Left kidney (tissue), 2 donors: ENCODE data around the gene TCHP. TPM values are rescaled to one million over a fixed set of nuclear protein-coding genes. Genes with fewer than 3 reads are reported as not detected.
A peak's percentile ranks its signal among the peaks of the same experiment; 100 is the strongest.
"Not testable (repeated sequence)": the region's sequence is repeated elsewhere in the genome, so short reads cannot be mapped to it uniquely, and the experiment has no call there.

Experiments
- DNase-seq: peaks from one replicate; pipeline ENCODE4 v3.0.0-alpha.2; 2013
- polyA plus RNA-seq: library from polyadenylated mRNA; unstranded; fragments of 120-200 nt; gene quantifications from one replicate; pipeline ENCODE4 v1.2.1, GENCODE V29; 2013; ENCODE audit not compliant: insufficient read length

Gene TCHP
- polyA plus RNA-seq, 1 donor = 32.3 TPM

DNA sequence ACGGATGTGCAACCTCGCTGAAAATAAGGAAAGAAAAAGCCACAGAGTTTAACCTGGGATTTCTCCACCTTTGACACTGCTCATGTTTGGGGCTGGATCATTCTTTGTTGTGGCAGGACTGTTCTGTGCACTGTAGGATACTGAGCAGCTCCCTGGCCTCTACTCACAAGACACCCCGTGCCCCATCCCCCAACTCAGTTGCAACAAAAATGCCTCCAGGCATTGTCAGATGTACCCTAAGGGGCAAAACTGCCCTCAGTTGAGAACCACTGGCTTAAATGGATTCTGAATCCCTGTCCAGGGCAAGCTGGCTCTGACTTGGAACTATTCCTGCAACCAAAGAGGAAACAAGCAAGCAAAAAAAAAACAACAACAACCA lies 21.8 kb upstream of the TCHP start:
- no peak for DNase-seq

GRCh38 chr12:109878749-109879148 lies 21.3 kb upstream of the TCHP start:
- no peak for DNase-seq

DNA sequence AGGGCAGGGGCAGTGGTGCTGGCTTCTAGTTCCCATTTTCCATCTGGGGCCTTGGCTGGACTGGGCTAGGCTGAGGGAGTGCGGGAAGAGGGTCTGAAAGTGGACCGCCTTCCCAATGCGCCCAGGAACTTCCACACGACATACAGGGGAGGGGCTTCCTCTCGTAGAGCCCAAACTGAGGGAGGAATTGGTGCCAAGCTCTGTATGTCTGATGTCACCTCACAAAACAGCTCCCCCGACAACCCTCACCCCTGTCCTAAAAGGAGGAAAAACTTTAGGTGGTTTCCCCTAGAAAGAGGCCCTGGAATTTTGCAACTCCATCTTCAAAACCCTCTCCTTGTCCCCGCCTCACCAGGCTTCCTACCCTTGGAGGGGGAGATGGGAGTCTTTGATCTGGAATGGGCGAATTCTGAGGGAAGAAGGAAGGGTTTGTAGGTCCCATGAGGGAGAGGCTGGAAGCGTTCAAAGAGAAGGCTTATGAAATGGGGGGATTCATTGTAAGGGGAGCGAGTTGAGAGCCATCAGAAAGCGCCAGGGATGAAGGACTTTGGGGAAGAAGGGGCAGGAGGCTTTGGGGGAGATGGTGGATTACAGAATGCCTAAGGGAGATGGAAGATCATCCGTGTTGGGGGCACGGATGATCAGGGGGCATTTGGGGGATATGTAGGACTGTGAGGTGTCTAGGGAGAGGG lies 20.6 kb upstream of the TCHP start:
- no peak for DNase-seq

- peak; percentile 87 for DNase-seq
These were observed 19.8 kb upstream of the TCHP start, which contains the start of gene GLTP for GRCh38 chr12:109880043-109880931. GLTP (minus strand) TSS chr12:109880541; CDS start chr12:109880374, 167 bp downstream.

DNA sequence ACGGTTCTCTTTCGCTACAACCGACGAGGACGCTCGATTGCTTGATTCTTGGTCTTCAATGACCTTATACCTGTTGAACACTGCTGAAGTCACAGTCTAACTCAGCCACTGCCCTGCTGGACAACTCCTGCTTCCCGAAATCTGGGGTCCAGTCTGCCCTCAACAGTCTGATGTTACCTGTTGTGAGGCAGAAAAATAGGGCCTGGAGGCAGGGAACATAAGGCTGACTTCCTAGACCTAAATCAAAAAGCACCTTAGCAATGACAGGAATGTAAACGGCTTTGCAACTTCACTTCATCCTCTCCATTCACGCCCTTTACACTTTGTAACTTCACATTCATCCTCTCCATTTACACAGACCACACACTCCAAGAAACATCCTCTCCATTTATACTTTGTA lies 19.1 kb upstream of the TCHP start:
- DNase-seq = no peak

- DNase-seq = no peak
These were observed 18.3 kb upstream of the TCHP start for GRCh38 chr12:109881752-109882151.

GRCh38 chr12:109883461-109883860 lies 16.6 kb upstream of the TCHP start:
- no peak for DNase-seq

DNA sequence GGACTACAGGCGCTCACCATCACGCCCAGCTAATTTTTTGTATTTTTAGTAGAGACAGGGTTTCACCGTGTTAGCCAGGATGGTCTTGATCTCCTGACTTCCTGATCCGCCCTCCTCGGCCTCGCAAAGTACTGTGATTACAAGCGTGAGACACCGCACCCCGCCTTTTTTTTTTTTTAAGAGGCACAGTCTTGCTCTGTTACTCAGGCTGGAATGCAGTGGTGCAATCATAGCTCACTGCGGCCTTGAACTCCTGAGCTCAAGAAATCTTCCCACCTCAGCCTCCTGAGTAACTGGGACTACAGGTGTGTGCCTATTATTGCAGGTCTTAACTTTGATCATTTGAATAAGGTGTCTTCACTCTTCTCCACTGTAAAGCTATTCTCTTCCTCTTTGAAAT lies 14.5 kb upstream of the TCHP start:
- DNase-seq = no peak

- DNase-seq = no peak
These were observed 11.7 kb upstream of the TCHP start for GRCh38 chr12:109888179-109889020.

DNA sequence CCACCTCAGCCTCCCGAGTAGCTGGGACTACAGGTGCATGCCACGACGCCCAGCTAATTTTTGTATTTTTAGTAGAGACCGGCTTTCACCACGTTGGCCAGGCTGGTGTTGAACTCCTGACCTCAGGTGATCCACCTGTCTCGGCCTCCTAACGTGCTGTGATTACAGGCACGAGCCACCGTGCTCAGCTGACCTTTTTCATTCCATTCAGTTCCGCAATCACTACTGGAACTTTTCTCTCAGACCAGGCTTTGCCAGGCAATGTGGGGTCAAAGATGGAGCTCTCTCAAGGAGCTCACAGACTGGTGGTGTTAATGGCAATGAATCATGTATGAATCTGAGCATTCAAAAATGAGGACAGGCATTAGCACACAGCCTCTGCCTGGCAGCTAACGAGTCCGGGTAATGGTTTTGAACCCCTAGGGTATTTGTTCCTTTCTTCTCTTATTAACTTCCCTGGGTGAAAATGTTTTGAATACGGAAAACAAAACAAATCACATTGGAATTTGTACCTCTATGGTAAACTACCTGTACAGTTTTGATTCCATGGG lies 9.4 kb upstream of the TCHP start:
- no peak for DNase-seq

- DNase-seq = not testable (repeated sequence)
These were observed 8.3 kb upstream of the TCHP start for GRCh38 chr12:109891731-109892130.

- no peak for DNase-seq
These were observed 7.8 kb upstream of the TCHP start for GRCh38 chr12:109892165-109892715.

DNA sequence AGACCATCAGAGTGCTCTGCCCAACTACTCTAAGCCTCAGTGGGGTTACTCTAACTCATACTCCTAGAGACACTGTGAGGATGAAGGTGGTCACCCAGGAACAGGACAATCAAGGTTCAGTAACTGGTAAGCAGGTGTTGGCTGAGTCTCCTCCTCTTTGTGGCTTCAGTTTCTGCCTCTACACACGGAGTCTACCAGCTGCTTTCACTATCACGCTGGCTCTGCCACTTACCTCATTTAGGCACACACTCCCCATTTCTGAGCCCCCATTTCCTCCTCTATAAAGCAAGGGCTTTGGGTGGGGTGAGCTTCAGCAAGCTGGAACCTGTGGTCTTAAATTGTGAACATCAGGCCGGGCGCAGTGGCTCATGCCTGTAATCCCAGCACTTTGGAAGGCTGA lies 7.3 kb upstream of the TCHP start:
- no peak for DNase-seq

DNA sequence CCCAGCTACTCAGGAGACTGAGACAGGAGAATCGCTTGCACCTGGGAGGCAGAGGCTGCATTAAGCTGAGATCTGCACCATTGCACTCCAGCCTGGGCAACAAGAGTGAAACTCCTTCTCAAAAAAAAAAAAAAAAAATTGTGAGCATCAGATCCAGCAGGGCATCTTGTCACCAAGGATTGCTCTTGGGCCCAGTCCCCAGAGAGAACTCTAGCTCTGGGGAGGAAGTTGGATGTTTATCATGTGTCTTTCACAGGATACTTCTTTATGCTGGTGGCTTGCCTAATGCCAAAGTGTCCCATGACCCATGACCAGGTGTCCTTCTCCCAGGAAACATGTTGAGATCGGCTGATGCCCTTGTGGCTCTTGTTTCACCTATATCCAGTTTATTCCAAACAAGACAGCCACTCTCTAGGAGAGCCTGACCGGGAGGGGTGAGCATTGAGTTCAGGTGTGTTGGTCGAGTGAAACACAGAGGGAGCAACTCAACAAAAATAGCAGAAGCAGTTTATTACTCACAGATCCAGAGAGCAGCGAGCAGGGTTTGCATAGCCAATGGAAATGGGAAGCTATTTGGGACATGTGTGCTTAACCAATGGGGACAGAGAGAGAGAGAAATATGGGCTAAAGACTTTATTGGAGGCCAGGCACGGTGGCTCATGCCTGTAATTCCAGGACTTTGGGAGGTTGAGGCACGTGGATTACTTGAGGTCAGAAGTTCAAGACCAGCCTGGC lies 6.6 kb upstream of the TCHP start:
- DNase-seq = no peak

- DNase-seq = no peak
These were observed 5.1 kb upstream of the TCHP start for GRCh38 chr12:109894939-109895338.

- DNase-seq = no peak
These were observed 3.9 kb upstream of the TCHP start for GRCh38 chr12:109896188-109896587.

DNA sequence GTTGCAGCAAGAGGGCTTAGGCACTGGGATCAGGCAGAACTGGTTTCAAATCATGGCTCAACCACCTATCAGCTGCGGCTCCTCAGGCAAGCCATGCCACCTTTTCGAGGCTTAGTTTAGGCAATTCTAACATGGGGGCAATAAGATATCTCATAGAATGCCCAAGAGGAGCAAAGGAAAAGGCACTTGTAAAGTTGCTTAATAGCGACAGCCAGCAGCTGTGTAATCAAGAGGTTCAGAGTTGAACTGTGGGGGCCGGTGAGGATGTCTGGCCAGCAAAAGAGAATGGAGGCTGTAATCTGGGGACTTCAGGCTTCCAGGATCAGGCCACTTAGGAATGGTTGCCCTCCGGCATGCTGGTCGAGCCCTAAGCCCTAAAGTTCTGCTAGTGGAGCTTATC lies 3.0 kb upstream of the TCHP start:
- DNase-seq = no peak

GRCh38 chr12:109899345-109899744 lies 729 bp upstream of the TCHP start:
- not testable (repeated sequence) for DNase-seq

DNA sequence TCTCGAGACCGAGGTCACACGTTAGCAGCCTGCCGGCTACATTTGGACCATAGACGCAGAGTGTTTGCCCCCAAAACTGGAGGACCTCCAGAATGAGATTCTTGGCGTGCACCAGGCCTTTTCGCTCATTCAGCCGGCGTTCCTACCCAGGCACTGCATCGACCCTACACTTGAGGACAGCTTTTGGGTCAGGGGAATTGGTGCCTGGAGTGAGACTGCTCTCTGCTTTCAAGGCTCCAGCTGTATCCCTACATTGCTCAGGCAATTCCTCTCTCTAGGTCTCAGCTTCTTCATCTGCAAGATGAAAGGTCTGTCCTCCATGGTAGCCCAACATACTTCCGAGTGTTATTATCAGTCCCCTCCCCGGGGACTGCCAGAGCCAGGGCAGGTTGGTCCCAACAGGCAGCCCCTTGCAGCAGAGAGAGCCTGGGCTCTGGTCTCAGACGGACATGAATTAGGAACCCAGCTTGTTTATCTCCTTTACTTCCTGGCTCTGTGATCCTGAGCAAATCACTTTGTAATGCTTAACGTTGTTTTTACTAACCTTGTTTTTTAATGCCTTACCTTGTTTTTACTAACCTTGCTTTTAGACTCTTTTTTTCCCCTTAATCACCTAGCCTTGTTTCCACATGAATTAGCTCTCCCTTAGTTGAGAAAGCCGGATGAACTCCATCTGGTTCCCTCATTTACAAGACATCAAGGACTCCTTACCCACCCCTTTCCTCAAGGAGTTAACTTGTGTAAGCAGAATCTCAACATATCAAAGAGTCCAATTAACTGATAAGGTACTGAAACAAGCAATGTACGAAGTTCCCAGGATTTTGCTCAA lies 892 bp downstream of the TCHP start:
- DNase-seq = no peak

GRCh38 chr12:109902891-109903418 lies 2.9 kb downstream of the TCHP start:
- DNase-seq = no peak
